PFSK-1 (cell line): ENCODE results near the gene BTBD16.

Experiments used
- FOXP2 ChIP-seq: optimal IDR thresholded peaks from 2 replicates; pipeline ENCODE3; 2011; ENCODE audit warnings: borderline replicate concordance, control low read depth, inconsistent platforms; ENCODE audit not compliant: insufficient read depth; ENCODE audit errors: extremely low read length, extremely low read depth
- POLR2AphosphoS5 ChIP-seq: IDR thresholded peaks from 2 replicates; pipeline ENCODE4 v1.6.1; 2012; ENCODE audit warnings: low read depth, mild to moderate bottlenecking, control low read depth, low read length, moderate library complexity
- REST ChIP-seq, 2 experiments: IDR thresholded peaks; 2 replicates each; pipeline versions ENCODE4 v1.6.1 to v1.8.0; 2011 to 2012; ENCODE audit warnings: low read depth in 2 of 2, low read length in 2 of 2, control low read depth in 1 of 2, inconsistent platforms in 1 of 2, mild to moderate bottlenecking in 1 of 2, moderate library complexity in 1 of 2; ENCODE audit not compliant: insufficient read depth in 1 of 2
- SIN3A ChIP-seq: IDR thresholded peaks from 2 replicates; pipeline ENCODE4 v1.6.1; 2012; ENCODE audit warnings: mild to moderate bottlenecking, low read length, moderate library complexity, borderline replicate concordance; ENCODE audit not compliant: insufficient read depth
- TAF1 ChIP-seq: IDR thresholded peaks from 2 replicates; pipeline ENCODE4 v1.6.1; 2012; ENCODE audit warnings: low read length, control low read depth, borderline replicate concordance; ENCODE audit not compliant: insufficient read depth

The BTBD16 gene

GRCh38 chr10:122316224-122316884 is 45.3 kb downstream of the BTBD16 start:
- no peak for TF ChIP-seq FOXP2
- TF ChIP-seq TAF1 = no peak
- no peak for TF ChIP-seq POLR2AphosphoS5
- no peak for TF ChIP-seq REST (IDR thresholded peaks at IDR 0.05; ENCODE audit: insufficient read depth in 1 of 2, low read depth in 2 of 2, low read length in 2 of 2)
- TF ChIP-seq SIN3A = no peak

GRCh38 chr10:122321960-122322359 is 50.9 kb downstream of the BTBD16 start:
- TF ChIP-seq POLR2AphosphoS5 = no peak
- no peak for TF ChIP-seq FOXP2
- no peak for TF ChIP-seq TAF1
- no peak for TF ChIP-seq REST (IDR thresholded peaks at IDR 0.05; ENCODE audit: insufficient read depth in 1 of 2, low read depth in 2 of 2, low read length in 2 of 2)
- no peak for TF ChIP-seq SIN3A

GRCh38 chr10:122323189-122323588 is 52.1 kb downstream of the BTBD16 start:
- TF ChIP-seq SIN3A (no peak), POLR2AphosphoS5 (no peak), REST (IDR thresholded peaks at IDR 0.05; ENCODE audit: insufficient read depth in 1 of 2, low read depth in 2 of 2, low read length in 2 of 2) (no peak), TAF1 (no peak), FOXP2 (no peak)

GRCh38 chr10:122323941-122324675 is 53.0 kb downstream of the BTBD16 start:
- TF ChIP-seq TAF1 (no peak), POLR2AphosphoS5 (no peak), REST (IDR thresholded peaks at IDR 0.05; ENCODE audit: insufficient read depth in 1 of 2, low read depth in 2 of 2, low read length in 2 of 2) (no peak), FOXP2 (no peak), SIN3A (no peak)
